IPS-20b (cell line): ENCODE data around the gene COL25A1.
"Not testable (repeated sequence)": the region's sequence is repeated elsewhere in the genome, so short reads cannot be mapped to it uniquely, and the experiment has no call there.

ENCODE experiments used
- H3K27ac ChIP-seq: one replicate; pipeline ENCODE4 v1.5.1; 2013; ENCODE audit warnings: low read length
- H3K27me3 ChIP-seq: 2 replicates; pipeline ENCODE4 v1.6.1; 2013; ENCODE audit warnings: mild to moderate bottlenecking, low read length, inconsistent platforms; ENCODE audit not compliant: insufficient read depth
- H3K36me3 ChIP-seq: 2 replicates; pipeline ENCODE4 v1.6.1; 2013; ENCODE audit warnings: low read depth, mild to moderate bottlenecking, inconsistent platforms, low read length, moderate library complexity; ENCODE audit not compliant: insufficient read depth
- H3K4me1 ChIP-seq: 2 replicates; pipeline ENCODE4 v1.6.1; 2013; ENCODE audit warnings: mild to moderate bottlenecking, control low read depth, inconsistent platforms, low read length, moderate library complexity; ENCODE audit not compliant: insufficient read depth
- H3K4me3 ChIP-seq: 2 replicates; pipeline ENCODE4 v1.5.1; 2013; ENCODE audit warnings: mild to moderate bottlenecking, low read length, inconsistent platforms
- H3K9ac ChIP-seq: 2 replicates; pipeline ENCODE4 v1.6.1; 2013; ENCODE audit warnings: low read depth, mild to moderate bottlenecking, inconsistent platforms, low read length, moderate library complexity
- H3K9me3 ChIP-seq: 2 replicates; pipeline ENCODE4 v1.6.1; 2013; ENCODE audit warnings: mild to moderate bottlenecking, low read depth, low read length, inconsistent platforms; ENCODE audit not compliant: insufficient read depth

The COL25A1 gene

GRCh38 chr4:108941904-108942430, 360.5 kb downstream of the COL25A1 start:
- H3K36me3 ChIP-seq = no peaks in the 10 kb centered on the region
- H3K9ac ChIP-seq = no peak overlapping the region
- H3K9me3 ChIP-seq = no peaks in the 10 kb centered on the region
- no peak overlapping the region for H3K27ac ChIP-seq
- H3K4me3 ChIP-seq = no peak overlapping the region
- no peaks in the 10 kb centered on the region for H3K4me1 ChIP-seq
- H3K27me3 ChIP-seq = no peaks in the 10 kb centered on the region

GRCh38 chr4:108940634-108941033, 361.8 kb downstream of the COL25A1 start:
- Histone ChIP-seq H3K4me3 (no peak overlapping the region), H3K36me3 (no peaks in the 10 kb centered on the region), H3K9ac (no peak overlapping the region), H3K27ac (no peak overlapping the region), H3K27me3 (no peaks in the 10 kb centered on the region), H3K9me3 (no peaks in the 10 kb centered on the region), H3K4me1 (no peaks in the 10 kb centered on the region)

GRCh38 chr4:108940149-108940548, 362.3 kb downstream of the COL25A1 start:
- H3K9me3 ChIP-seq = no peaks in the 10 kb centered on the region
- H3K36me3 ChIP-seq = no peaks in the 10 kb centered on the region
- H3K9ac ChIP-seq = no peak overlapping the region
- H3K4me1 ChIP-seq = no peaks in the 10 kb centered on the region
- no peak overlapping the region for H3K4me3 ChIP-seq
- H3K27me3 ChIP-seq = no peaks in the 10 kb centered on the region
- H3K27ac ChIP-seq = no peak overlapping the region

GRCh38 chr4:108937066-108937465, 365.4 kb downstream of the COL25A1 start:
- no peak overlapping the region for H3K9ac ChIP-seq
- H3K4me1 ChIP-seq = peaks cover 1% of the 10 kb centered on the region; the same call in 1 of the 2 replicates
- no peak overlapping the region for H3K27ac ChIP-seq
- H3K36me3 ChIP-seq = no peaks in the 10 kb centered on the region
- no peak overlapping the region for H3K4me3 ChIP-seq
- H3K27me3 ChIP-seq = no peaks in the 10 kb centered on the region
- H3K9me3 ChIP-seq = no peaks in the 10 kb centered on the region

GRCh38 chr4:108933925-108934324, 368.5 kb downstream of the COL25A1 start:
- not testable (repeated sequence) for H3K9me3 ChIP-seq, H3K27me3 ChIP-seq, H3K9ac ChIP-seq, H3K4me3 ChIP-seq, H3K36me3 ChIP-seq, H3K27ac ChIP-seq, H3K4me1 ChIP-seq

- no peak overlapping the region for H3K4me3 ChIP-seq
- no peaks in the 10 kb centered on the region for H3K36me3 ChIP-seq
- no peaks in the 10 kb centered on the region for H3K27me3 ChIP-seq
- H3K27ac ChIP-seq = no peak overlapping the region
- no peaks in the 10 kb centered on the region for H3K9me3 ChIP-seq
- peaks cover 9% of the 10 kb centered on the region for H3K4me1 ChIP-seq
- no peak overlapping the region for H3K9ac ChIP-seq
Observed at GRCh38 chr4:108933046-108933445, 369.4 kb downstream of the COL25A1 start.

GRCh38 chr4:108931926-108932325, 370.5 kb downstream of the COL25A1 start:
- Histone ChIP-seq H3K4me1 (peaks cover 9% of the 10 kb centered on the region), H3K36me3 (no peaks in the 10 kb centered on the region), H3K27ac (no peak overlapping the region), H3K27me3 (no peaks in the 10 kb centered on the region), H3K9me3 (no peaks in the 10 kb centered on the region), H3K9ac (no peak overlapping the region), H3K4me3 (peak overlapping the region; percentile 16; the same call in 1 of the 2 replicates)

GRCh38 chr4:108930186-108930585, 372.3 kb downstream of the COL25A1 start:
- H3K9me3 ChIP-seq = no peaks in the 10 kb centered on the region
- no peak overlapping the region for H3K27ac ChIP-seq
- H3K9ac ChIP-seq = no peak overlapping the region
- H3K4me3 ChIP-seq = no peak overlapping the region
- no peaks in the 10 kb centered on the region for H3K27me3 ChIP-seq
- no peaks in the 10 kb centered on the region for H3K36me3 ChIP-seq
- peaks cover 18% of the 10 kb centered on the region for H3K4me1 ChIP-seq

GRCh38 chr4:108926781-108927180, 375.7 kb downstream of the COL25A1 start:
- Histone ChIP-seq H3K9me3 (no peaks in the 10 kb centered on the region), H3K9ac (no peak overlapping the region), H3K4me3 (no peak overlapping the region), H3K4me1 (peaks cover 18% of the 10 kb centered on the region), H3K36me3 (no peaks in the 10 kb centered on the region), H3K27me3 (no peaks in the 10 kb centered on the region), H3K27ac (no peak overlapping the region)

GRCh38 chr4:108926061-108926460, 376.4 kb downstream of the COL25A1 start:
- Histone ChIP-seq H3K9me3 (no peaks in the 10 kb centered on the region), H3K4me3 (no peak overlapping the region), H3K27me3 (no peaks in the 10 kb centered on the region), H3K9ac (no peak overlapping the region), H3K27ac (no peak overlapping the region), H3K36me3 (no peaks in the 10 kb centered on the region), H3K4me1 (peaks cover 13% of the 10 kb centered on the region; the same call in 1 of the 2 replicates)

GRCh38 chr4:108922191-108922590, 380.3 kb downstream of the COL25A1 start:
- Histone ChIP-seq H3K4me3 (no peak overlapping the region), H3K9ac (no peak overlapping the region), H3K4me1 (peaks cover 13% of the 10 kb centered on the region; the same call in 1 of the 2 replicates), H3K9me3 (no peaks in the 10 kb centered on the region), H3K27me3 (no peaks in the 10 kb centered on the region), H3K27ac (no peak overlapping the region), H3K36me3 (no peaks in the 10 kb centered on the region)

- no peak overlapping the region for H3K4me3 ChIP-seq
- no peaks in the 10 kb centered on the region for H3K27me3 ChIP-seq
- no peak overlapping the region for H3K9ac ChIP-seq
- H3K4me1 ChIP-seq = peaks cover 8% of the 10 kb centered on the region; the same call in 1 of the 2 replicates
- no peaks in the 10 kb centered on the region for H3K9me3 ChIP-seq
- no peaks in the 10 kb centered on the region for H3K36me3 ChIP-seq
- H3K27ac ChIP-seq = no peak overlapping the region
Observed at GRCh38 chr4:108920395-108921087, 381.9 kb downstream of the COL25A1 start.
